Hepatocyte (in vitro differentiated cells): ENCODE results near the gene GDI2.

Experiments
- EZH2 ChIP-seq: fragments of 200-600 bp; sonication (generic); IDR thresholded peaks from 2 replicates; pipeline ENCODE4 v1.6.1; 2016; ENCODE audit warnings: antibody characterized with exemption, mild to moderate bottlenecking, borderline replicate concordance
- EZH2phosphoT487 ChIP-seq: fragments of 200-600 bp; sonication (generic); IDR thresholded peaks from one replicate; pipeline ENCODE4 v1.6.1; 2018; ENCODE audit warnings: antibody characterized with exemption, mild to moderate bottlenecking, low read depth, moderate library complexity; ENCODE audit not compliant: unreplicated experiment, severe bottlenecking
- TF ChIP-seq, protein P1 (sequence below): fragments of 200-600 bp; sonication (generic); IDR thresholded peaks from 2 replicates; pipeline ENCODE4 v1.5.1; 2016; ENCODE audit warnings: antibody characterized with exemption, mild to moderate bottlenecking; ENCODE audit not compliant: poor library complexity

DNA sequence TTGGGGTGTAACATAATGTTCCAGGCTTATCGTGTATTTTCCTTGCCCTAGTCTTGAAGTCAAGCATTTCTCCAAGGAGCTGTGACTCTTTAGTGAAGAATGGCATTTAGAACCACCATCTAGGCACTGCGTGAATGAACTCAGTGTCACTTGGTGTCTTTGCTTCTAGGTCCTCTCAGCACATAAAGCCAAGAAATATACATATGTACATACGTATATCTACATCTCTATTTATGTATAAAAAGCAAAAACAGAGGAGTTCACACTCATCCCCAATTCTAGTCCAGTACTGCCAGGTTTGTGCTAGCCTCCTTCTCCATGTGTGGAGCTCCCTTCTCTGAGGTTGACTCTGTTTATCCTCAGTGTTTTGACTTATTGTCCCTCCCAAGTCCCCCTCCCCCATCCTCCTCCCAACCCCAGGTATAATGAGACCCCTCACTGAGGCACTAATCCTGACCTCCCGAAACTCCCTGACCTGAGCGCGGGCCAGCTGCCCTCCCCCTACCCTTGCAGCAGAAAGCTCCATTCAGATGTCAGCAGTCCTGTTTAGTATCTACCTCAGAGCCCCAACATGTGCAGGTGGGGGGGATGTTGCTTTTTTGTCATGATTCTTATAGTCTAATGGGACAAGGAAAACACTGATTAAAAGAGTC is 61.5 kb downstream of the GDI2 start:
- TF ChIP-seq, protein P1, sequence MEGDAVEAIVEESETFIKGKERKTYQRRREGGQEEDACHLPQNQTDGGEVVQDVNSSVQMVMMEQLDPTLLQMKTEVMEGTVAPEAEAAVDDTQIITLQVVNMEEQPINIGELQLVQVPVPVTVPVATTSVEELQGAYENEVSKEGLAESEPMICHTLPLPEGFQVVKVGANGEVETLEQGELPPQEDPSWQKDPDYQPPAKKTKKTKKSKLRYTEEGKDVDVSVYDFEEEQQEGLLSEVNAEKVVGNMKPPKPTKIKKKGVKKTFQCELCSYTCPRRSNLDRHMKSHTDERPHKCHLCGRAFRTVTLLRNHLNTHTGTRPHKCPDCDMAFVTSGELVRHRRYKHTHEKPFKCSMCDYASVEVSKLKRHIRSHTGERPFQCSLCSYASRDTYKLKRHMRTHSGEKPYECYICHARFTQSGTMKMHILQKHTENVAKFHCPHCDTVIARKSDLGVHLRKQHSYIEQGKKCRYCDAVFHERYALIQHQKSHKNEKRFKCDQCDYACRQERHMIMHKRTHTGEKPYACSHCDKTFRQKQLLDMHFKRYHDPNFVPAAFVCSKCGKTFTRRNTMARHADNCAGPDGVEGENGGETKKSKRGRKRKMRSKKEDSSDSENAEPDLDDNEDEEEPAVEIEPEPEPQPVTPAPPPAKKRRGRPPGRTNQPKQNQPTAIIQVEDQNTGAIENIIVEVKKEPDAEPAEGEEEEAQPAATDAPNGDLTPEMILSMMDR = no peak
- TF ChIP-seq EZH2 (no peak), EZH2phosphoT487 (no peak)
